MG63 (cell line): ENCODE results near the gene HSD17B3. TPM values are rescaled to one million over a fixed set of nuclear protein-coding genes. Genes with fewer than 3 reads are reported as not detected.
A peak's percentile ranks its signal among the peaks of the same experiment; 100 is the strongest.
"Not testable (repeated sequence)": the region's sequence is repeated elsewhere in the genome, so short reads cannot be mapped to it uniquely, and the experiment has no call there.

Experiments
- DNase-seq: peaks from one replicate; pipeline ENCODE4 v3.0.0-alpha.2; 2020
- H3K27me3 ChIP-seq: fragments of 250-450 bp; sonication (Bioruptor Pico); 2 replicates; pipeline ENCODE4 v1.5.1; 2020; ENCODE audit warnings: mild to moderate bottlenecking, moderate library complexity
- H3K36me3 ChIP-seq: fragments of 250-450 bp; sonication (Bioruptor Pico); 2 replicates; pipeline ENCODE4 v1.5.1; 2020; ENCODE audit warnings: mild to moderate bottlenecking, moderate library complexity
- H3K4me3 ChIP-seq: fragments of 250-450 bp; sonication (Bioruptor Pico); 2 replicates; pipeline ENCODE4 v1.5.1; 2020; ENCODE audit warnings: mild to moderate bottlenecking, moderate library complexity
- H3K9me3 ChIP-seq: fragments of 250-450 bp; sonication (Bioruptor Pico); 2 replicates; pipeline ENCODE4 v1.5.1; 2020; ENCODE audit warnings: mild to moderate bottlenecking, moderate library complexity
- total RNA-seq: library from RNA; depleted of rRNA; stranded (reverse); fragments of >200 nt; shearing (Covaris generic); gene quantifications from 2 replicates; pipeline ENCODE4 v1.2.3, GENCODE V29; 2014; ENCODE audit warnings: low replicate concordance; rRNA removed

The HSD17B3 gene
- total RNA-seq, result 0.36 TPM in 1 of 2 replicates, not detected in the other

DNA sequence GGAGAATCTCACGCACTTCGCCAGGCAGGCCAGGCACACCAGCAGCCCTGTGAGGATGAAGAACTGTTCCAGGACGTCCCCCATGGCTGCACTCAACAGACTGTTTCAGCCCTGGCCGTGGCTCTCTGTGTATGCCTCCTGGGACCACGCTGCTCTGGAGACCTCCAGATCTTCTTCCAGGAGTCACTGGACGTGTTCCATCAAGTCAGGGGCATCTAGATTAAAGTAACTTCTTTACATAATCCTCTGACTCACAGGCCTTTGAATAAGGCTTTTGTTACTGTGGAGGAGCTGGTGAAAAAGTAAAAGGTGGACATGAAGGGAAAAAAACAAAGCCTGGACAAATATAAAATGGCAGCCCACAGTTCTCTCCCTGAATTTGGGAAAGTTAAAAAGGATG is at the start of gene HSD17B3:
HSD17B3 (minus strand) TSS at position 156 of the 400 bp plus-strand sequence; CDS start at position 84, 72 bp downstream.
- no peaks in the 10 kb centered on the region for H3K36me3 ChIP-seq
- H3K27me3 ChIP-seq, result no peaks in the 10 kb centered on the region
- no peaks in the 10 kb centered on the region for H3K9me3 ChIP-seq
- no peak within 1 kb of the TSS for H3K4me3 ChIP-seq
- DNase-seq, result no peak

DNA sequence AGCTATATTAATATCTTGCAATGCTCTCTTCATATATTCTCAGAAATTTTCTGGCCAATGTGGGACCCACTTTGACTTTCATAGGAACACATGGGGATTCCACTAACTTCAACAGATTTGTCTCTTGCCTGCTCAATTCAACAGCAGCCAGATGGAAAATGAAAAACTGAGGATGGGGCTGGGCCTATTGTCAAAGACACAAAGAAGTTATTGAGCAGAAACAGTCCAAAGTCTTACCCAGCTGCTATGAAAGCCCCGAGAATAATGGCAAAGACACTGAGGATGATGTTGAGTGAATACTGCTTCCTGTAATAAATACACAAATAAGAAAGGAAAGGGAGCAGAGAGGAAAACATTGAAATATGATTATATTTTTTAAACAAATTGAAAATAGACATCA is 48.9 kb upstream of the HSD17B3 start:
- H3K36me3 ChIP-seq, result no peaks in the 10 kb centered on the region; the same call in 1 of the 2 replicates
- H3K9me3 ChIP-seq, result no peaks in the 10 kb centered on the region
- no peaks in the 10 kb centered on the region for H3K27me3 ChIP-seq
- no peak for DNase-seq
- H3K4me3 ChIP-seq, result no peak overlapping the region

DNA sequence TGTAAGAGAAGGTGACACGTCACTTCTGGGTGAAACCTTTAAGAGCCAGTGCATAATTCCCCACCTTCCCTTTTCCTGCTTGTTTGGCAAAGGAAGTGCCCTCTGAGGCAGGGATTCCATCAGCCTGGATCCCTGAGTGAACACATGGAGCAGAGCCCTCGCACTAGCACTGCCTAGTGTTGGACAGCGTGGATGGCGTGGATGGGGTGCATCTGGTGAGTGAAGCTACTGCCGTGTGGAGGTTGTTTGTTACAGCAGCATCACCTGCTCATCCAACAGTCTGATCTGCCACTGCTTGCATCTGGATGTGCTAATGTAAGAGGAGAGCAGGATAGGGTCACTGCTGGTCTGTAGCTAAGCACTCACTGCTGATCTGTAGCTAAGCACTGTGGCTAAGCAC is 46.3 kb upstream of the HSD17B3 start:
- Histone ChIP-seq H3K9me3 (no peaks in the 10 kb centered on the region), H3K36me3 (peaks cover 3% of the 10 kb centered on the region; the same call in 1 of the 2 replicates), H3K27me3 (no peaks in the 10 kb centered on the region), H3K4me3 (no peak overlapping the region)
- no peak for DNase-seq

DNA sequence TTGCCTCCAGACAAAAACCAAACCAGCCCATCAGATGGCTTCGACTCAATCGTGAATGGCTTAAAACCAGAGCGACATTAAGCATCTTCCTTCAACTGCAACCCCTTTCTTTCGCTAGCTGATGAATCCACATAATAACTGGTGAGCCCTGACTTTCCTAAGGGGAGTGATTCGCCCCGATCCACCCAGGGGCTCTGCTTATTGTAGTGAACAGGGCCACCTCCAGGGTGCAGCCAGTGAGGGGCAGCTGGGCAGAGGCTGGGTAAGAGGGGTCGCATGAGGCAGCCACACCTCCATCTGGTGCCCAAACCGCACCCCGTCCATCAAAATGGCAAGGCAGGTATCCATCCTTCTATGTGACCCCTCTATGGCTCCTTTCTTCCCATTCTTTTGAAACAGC is 43.6 kb upstream of the HSD17B3 start:
- no peak overlapping the region for H3K4me3 ChIP-seq
- no peak for DNase-seq
- no peaks in the 10 kb centered on the region for H3K27me3 ChIP-seq
- peaks cover 5% of the 10 kb centered on the region; the same call in 1 of the 2 replicates for H3K36me3 ChIP-seq
- H3K9me3 ChIP-seq, result no peaks in the 10 kb centered on the region

DNA sequence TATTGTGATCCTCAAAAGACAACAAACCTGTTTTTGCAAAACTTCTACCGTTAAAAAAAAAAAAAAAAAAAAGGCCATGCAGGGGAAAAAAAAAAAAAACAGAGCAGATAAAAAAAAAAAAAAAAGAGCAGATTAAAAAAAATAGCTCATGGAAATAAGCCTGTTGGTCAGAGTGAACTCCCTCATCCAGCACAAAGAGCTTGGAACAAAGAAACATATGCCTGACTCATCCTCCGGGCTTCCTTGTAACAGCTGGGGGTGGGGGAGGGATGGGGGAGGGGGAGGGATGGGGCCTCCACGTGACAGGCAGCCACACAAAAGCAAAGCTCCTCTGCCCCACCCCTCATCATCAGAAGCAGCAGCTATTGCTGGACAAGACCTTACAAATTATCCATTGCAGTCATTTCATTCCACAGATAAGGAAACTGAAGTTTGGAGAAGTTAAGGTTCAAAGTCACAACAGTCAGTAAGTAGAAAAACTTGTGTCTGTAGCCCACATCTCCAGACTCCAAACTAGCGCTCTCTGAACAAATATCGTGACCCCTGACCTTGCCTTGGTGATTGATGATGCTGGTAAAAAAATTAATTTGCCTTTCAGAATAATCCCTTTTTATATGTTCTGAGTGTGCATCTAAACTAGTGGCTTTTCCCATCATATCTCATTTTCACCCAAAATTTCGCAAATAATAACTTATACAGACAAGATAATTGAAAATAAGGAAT is 42.6 kb upstream of the HSD17B3 start:
- Histone ChIP-seq H3K36me3 (peaks cover 5% of the 10 kb centered on the region; the same call in 1 of the 2 replicates), H3K27me3 (no peaks in the 10 kb centered on the region), H3K4me3 (no peak overlapping the region), H3K9me3 (no peaks in the 10 kb centered on the region)
- DNase-seq, result peak; percentile 69

DNA sequence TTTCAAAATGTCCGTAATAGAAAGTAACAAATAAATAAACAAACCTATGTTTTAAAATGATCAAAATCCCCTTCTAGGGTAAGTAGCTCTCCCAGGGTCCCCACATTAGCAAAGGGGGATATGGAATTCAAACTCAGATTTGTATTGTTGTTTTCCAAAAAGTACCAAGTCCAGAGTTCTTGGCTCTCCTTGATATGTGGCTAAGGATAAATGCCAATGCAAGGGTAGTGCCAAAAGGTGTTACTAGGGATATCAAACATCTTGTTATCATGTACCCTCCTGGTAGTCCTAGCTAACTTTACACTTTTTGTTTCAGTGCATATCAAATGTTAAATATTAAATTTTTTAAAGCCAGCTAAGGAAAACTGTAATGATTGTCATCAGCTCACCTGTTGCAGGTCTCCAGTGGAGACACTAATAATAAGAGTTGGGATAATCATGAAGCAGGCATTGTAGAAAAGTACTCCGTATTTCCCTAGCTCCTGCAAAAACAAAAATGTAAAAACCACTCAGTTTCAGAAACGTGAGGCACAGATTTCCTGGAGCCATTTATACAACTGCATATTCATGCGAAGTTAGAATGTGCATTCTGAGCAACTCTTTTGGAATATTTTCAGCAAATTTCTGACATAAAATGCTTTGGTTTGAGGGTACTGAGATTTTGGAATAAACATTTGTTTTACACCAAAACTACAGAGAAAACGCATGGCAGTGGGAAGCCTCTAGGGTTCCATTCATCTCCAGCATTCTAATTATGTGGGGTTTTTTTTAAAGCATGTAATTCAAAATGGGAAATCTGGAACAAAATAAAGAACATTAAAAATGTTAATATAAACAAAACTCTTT is 41.8 kb upstream of the HSD17B3 start:
- H3K27me3 ChIP-seq, result no peaks in the 10 kb centered on the region
- H3K9me3 ChIP-seq, result no peaks in the 10 kb centered on the region
- peaks cover 5% of the 10 kb centered on the region; the same call in 1 of the 2 replicates for H3K36me3 ChIP-seq
- H3K4me3 ChIP-seq, result no peak overlapping the region
- DNase-seq, result no peak

DNA sequence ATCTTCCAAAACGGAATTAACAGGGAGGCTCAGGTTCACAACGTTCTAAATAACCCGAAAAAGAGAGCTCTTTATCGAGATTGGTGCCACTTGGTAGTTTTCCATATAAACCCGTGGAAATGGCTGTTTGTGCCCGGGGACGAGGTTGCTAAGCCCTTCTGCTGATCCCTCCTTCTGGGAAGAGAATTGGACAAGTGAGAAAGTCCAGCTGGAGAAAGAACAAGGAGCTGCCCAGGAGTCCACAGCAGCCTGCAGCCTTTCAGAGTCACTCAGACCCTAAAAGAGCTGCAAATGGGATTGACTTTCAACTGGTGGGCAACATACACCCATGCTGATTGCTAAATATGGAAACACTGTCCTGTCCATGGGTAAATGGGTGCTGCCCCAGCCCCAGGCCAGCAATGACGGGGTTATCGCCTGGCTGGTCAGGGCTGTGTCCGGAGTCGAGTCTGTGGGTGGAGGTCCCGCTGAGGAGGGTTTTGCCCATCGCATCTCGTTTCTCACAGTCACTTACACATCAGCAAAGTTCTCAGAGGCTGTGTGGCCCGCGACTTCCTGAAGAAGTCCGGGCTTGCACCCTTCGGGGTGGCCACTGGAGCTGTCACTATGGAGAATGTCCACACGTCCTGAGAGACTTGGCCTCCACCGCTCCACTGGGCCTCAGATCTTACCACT is 40.7 kb upstream of the HSD17B3 start:
- H3K9me3 ChIP-seq, result no peaks in the 10 kb centered on the region
- DNase-seq, result no peak
- H3K36me3 ChIP-seq, result peaks cover 5% of the 10 kb centered on the region; the same call in 1 of the 2 replicates
- no peak overlapping the region for H3K4me3 ChIP-seq
- H3K27me3 ChIP-seq, result no peaks in the 10 kb centered on the region

DNA sequence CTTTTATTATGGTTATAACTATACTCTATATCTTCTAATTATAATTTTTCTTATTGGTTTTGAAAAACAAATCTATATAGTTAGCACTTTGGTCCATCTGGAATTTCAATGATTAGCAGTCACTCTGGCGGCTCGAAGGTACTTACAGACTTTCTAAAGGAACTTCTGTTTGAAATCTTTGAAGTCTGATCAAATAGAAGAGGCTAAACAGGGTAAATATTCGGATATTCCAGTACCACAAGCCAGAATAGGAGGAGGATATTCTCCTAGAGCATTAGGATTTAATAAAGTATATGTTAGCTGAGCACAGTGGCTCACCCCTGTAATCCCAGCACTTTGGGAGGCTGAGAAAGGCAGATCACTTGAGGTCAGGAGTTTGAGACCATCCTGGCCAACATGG is 38.7 kb upstream of the HSD17B3 start:
- Histone ChIP-seq H3K4me3 (no peak overlapping the region), H3K27me3 (no peaks in the 10 kb centered on the region), H3K9me3 (no peaks in the 10 kb centered on the region), H3K36me3 (peaks cover 5% of the 10 kb centered on the region; the same call in 1 of the 2 replicates)
- no peak for DNase-seq

DNA sequence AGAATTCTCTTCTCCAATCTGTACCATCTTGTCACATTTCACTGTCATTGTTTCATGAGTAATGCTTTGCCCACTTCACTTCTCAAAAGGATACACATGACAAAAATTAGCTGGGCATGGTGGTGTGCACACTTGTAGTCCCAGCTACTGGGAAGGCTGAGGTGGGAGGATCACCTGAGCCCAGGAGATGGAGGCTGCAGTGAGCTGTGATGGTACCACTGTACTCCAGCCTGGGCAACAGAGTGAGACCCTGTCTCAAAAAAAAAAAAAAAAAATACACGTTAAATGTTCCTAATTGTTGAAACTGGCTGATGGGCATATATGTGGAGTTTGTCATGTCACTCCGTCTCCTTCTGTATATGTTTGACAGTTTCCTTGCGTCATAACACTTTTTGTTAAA is 36.3 kb upstream of the HSD17B3 start:
- no peaks in the 10 kb centered on the region for H3K9me3 ChIP-seq
- H3K4me3 ChIP-seq, result no peak overlapping the region
- H3K36me3 ChIP-seq, result peaks cover 2% of the 10 kb centered on the region; the same call in 1 of the 2 replicates
- H3K27me3 ChIP-seq, result no peaks in the 10 kb centered on the region
- DNase-seq, result no peak

DNA sequence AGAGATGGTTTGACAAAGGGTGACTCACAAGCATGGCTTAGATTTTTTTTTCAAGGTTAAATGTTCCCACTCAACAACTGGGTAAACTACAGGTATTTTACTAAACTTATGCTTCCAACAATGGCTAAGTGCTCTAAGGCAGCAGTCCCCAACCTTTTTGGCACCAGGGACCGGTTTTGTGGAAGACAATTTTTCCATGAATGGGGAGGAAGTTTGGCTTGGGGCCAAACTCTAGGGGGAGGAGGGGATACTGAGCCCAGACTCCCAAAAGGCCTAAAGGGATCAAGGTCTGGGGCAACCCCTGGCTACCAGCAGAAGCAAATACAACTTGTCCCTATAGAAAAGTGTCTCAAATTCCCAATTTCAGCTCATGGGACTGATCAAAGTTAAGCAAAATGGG is 32.0 kb upstream of the HSD17B3 start:
- Histone ChIP-seq H3K36me3 (no peaks in the 10 kb centered on the region), H3K9me3 (no peaks in the 10 kb centered on the region), H3K4me3 (no peak overlapping the region), H3K27me3 (no peaks in the 10 kb centered on the region)
- DNase-seq, result no peak

DNA sequence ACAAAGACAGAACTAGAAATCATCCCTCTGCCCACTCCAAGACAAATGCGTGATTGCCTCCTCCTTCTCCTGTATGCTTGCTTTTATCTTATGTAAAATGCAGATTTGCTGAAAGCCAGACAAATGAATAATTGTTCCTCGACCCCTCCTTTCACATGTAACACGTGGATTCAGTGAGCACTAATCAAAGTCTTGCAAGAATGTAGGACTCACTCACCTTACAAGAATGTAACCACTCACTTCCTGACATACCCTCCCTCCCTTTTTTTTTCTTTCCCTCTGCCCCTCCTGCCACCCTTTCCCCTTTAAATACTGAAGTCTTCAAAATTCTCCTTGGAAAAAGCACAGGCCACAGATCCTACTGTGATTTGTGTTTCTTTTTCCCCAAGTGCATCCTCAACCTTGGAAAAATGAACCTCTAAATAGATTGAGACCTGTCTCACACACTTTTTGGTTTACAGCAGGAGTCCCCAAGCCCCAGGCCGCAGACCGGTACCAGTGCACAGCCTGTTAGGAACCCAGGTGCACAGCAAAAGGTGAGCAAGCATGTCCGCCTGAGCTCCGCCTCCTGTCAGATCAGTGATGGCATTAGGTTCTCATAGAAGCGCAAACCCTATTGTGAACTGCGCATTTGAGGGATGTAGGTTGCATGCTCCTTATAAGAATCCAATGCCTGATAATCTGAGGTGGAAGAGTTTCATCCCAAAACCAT is 29.4 kb upstream of the HSD17B3 start:
- Histone ChIP-seq H3K36me3 (no peaks in the 10 kb centered on the region), H3K9me3 (no peaks in the 10 kb centered on the region), H3K4me3 (no peak overlapping the region), H3K27me3 (no peaks in the 10 kb centered on the region)
- DNase-seq, result no peak

DNA sequence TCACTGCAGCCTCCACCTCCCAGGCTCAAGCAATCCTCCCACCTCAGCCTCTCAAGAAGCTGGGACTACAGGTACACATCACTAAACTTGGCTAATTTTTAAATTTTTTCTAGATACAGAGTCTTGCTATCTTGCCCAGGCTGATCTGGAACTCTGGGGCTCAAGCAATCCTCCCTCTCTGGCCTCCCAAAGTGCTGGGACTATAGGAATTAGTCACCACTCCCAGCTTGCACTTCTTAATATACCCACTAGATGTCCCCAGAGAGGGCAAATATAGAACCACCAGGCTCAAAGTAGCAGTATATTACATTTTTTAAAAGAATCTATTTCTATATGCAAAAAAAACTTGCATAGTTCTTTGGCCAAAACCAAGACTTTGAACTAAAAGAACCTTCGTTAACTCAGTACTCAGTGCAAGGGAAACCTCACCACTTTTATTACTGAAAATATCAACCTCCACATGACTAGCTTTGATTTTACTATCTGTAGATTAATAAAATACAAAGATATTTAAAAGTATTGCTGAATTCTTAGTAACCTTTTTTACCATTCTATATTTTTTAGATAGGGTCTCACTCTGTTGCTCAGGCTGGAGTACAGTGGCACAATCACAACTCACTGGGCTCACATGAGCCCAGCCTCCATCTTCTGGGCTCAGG is 25.8 kb upstream of the HSD17B3 start:
- Histone ChIP-seq H3K4me3 (no peak overlapping the region), H3K27me3 (no peaks in the 10 kb centered on the region), H3K36me3 (no peaks in the 10 kb centered on the region), H3K9me3 (no peaks in the 10 kb centered on the region)
- DNase-seq, result peak; percentile 7

DNA sequence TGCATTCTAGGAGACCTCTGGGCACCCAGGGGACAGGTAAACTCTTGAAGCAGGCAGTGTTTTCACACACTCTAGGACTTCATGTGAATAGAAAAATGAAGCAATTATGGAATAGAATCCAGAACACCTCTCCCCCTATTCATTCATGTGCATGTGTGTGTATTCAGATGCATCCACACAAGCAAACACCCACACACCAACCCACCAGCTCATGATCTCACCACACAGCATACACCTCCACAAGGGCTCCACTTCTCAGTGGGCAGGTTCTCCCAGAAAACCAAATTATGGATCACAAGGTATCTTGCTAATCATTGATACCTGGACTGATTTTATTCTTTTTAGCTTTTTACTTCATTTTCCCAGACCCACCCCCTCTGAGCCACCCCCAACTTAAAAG is 21.2 kb upstream of the HSD17B3 start:
- DNase-seq, result no peak
- Histone ChIP-seq H3K36me3 (no peaks in the 10 kb centered on the region), H3K27me3 (no peaks in the 10 kb centered on the region), H3K4me3 (no peak overlapping the region), H3K9me3 (no peaks in the 10 kb centered on the region)

DNA sequence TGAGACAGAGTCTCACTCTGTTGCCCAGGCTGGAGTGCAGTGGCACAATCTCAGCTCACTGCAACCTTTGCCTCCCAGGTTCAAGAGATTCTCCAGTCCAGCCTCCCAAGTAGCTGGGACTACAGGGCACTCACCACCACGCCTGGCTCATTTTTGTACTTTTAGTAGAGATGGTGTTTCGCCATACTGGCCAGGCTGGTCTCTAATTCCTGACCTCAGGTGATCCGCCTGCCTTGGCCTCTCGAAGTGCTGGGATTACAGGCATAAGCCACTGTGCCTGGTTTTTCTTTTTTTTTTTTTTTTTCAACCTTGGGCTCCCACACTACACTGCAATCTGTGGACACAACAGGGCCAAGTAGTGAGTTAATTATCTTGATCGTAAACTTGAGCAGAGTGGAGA is 20.8 kb upstream of the HSD17B3 start:
- not testable (repeated sequence) for H3K4me3 ChIP-seq, H3K9me3 ChIP-seq, DNase-seq, H3K36me3 ChIP-seq, H3K27me3 ChIP-seq

DNA sequence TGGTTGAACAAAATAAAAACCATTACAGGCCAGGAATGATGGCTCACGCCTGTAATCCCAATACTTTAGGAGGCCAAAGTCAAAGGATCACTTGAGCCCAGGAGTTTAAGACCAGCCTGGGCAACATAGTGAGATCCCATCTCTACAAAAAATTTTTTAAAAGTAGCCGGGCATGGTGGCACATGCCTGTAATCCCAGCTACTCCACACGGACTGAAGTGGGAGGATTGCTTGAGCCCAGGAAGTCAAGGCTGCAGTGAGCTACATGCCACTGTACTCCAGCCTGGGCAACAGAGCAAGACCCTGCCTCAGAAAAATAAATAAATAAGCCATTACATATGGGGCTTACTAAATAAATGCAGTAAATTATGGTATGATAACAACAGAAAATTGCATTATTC is 20.2 kb upstream of the HSD17B3 start:
- H3K9me3 ChIP-seq, DNase-seq, H3K27me3 ChIP-seq, H3K4me3 ChIP-seq, H3K36me3 ChIP-seq: not testable (repeated sequence)

DNA sequence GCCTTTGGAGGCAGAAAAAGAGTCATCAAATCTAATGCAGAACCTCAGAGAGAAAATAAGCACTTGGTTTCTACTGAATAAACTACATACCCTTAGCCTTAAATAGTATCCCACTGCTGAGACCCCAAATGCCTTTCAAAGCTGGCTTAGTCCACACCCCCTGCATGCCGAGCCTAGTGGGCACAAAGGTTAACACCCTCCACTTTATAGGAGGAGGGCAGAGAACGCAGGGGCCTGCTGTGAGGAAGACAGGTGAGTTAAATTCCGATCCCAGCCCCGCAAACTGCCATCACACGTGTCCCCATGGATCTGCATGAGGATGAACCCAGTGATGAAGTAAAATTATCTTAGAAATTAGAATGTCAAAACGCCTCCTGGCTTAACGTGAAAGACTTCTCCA is 19.5 kb upstream of the HSD17B3 start:
- H3K36me3 ChIP-seq, result no peaks in the 10 kb centered on the region
- H3K27me3 ChIP-seq, result no peaks in the 10 kb centered on the region
- H3K9me3 ChIP-seq, result no peaks in the 10 kb centered on the region
- no peak overlapping the region for H3K4me3 ChIP-seq
- no peak for DNase-seq
